ENCODE results near the gene TEAD1.
A peak's percentile ranks its signal among the peaks of the same experiment; 100 is the strongest.
"Not testable (repeated sequence)": the region's sequence is repeated elsewhere in the genome, so short reads cannot be mapped to it uniquely, and the experiment has no call there.

The TEAD1 gene

GRCh38 chr11:12863605-12864121 lies 189.4 kb downstream of the TEAD1 start:
- DNase-seq (ENCODE audit: low spot score), result no peak

- DNase-seq (ENCODE audit: low spot score), result peak; percentile 71
These were observed 190.3 kb downstream of the TEAD1 start for GRCh38 chr11:12864316-12865156.

- no peak for DNase-seq (ENCODE audit: low spot score)
These were observed 191.8 kb downstream of the TEAD1 start for GRCh38 chr11:12865863-12866595.

- no peak for DNase-seq (ENCODE audit: low spot score)
These were observed 193.3 kb downstream of the TEAD1 start for GRCh38 chr11:12867531-12867930.

GRCh38 chr11:12868315-12869073 lies 194.3 kb downstream of the TEAD1 start:
- DNase-seq (ENCODE audit: low spot score), result no peak

- DNase-seq (ENCODE audit: low spot score), result no peak
These were observed 197.0 kb downstream of the TEAD1 start for GRCh38 chr11:12871241-12871640.

- no peak for DNase-seq (ENCODE audit: low spot score)
These were observed 197.6 kb downstream of the TEAD1 start for GRCh38 chr11:12871788-12872321.

- no peak for DNase-seq (ENCODE audit: low spot score)
These were observed 202.1 kb downstream of the TEAD1 start for GRCh38 chr11:12876340-12876739.

GRCh38 chr11:12876988-12877387 lies 202.8 kb downstream of the TEAD1 start:
- no peak for DNase-seq (ENCODE audit: low spot score)

- DNase-seq (ENCODE audit: low spot score), result not testable (repeated sequence)
These were observed 203.3 kb downstream of the TEAD1 start for GRCh38 chr11:12877508-12877907.

- no peak for DNase-seq (ENCODE audit: low spot score)
These were observed 206.1 kb downstream of the TEAD1 start for GRCh38 chr11:12880327-12880726.

GRCh38 chr11:12882670-12883069 lies 208.4 kb downstream of the TEAD1 start:
- DNase-seq (ENCODE audit: low spot score), result no peak

- no peak for DNase-seq (ENCODE audit: low spot score)
These were observed 210.6 kb downstream of the TEAD1 start for GRCh38 chr11:12884751-12885318.

- DNase-seq (ENCODE audit: low spot score), result no peak
These were observed 211.6 kb downstream of the TEAD1 start for GRCh38 chr11:12885717-12886239.

GRCh38 chr11:12886508-12886907 lies 212.3 kb downstream of the TEAD1 start:
- DNase-seq (ENCODE audit: low spot score), result no peak

GRCh38 chr11:12888525-12889158 lies 214.4 kb downstream of the TEAD1 start:
- DNase-seq (ENCODE audit: low spot score), result peak; percentile 71

- DNase-seq (ENCODE audit: low spot score), result peak; percentile 71
These were observed 215.0 kb downstream of the TEAD1 start for GRCh38 chr11:12889243-12889642.

GRCh38 chr11:12890476-12890875 lies 216.3 kb downstream of the TEAD1 start:
- DNase-seq (ENCODE audit: low spot score), result no peak

GRCh38 chr11:12893787-12894672 lies 219.8 kb downstream of the TEAD1 start:
- DNase-seq (ENCODE audit: low spot score), result peak; percentile 55

GRCh38 chr11:12897390-12897789 lies 223.2 kb downstream of the TEAD1 start:
- DNase-seq (ENCODE audit: low spot score), result no peak
